ENCODE results near the gene MLIP. TPM values are rescaled to one million over a fixed set of nuclear protein-coding genes. Genes with fewer than 3 reads are reported as not detected.

The MLIP gene
- total RNA-seq, 1 donor from 2014 or later = 0.44 TPM

- H3K27me3 Mint-ChIP-seq (ENCODE audit: unreplicated experiment) = peaks cover 1% of the 10 kb centered on the region
- peaks cover 9% of the 10 kb centered on the region for H3K4me1 Mint-ChIP-seq (ENCODE audit: low read depth, unreplicated experiment)
- H3K36me3 Mint-ChIP-seq (ENCODE audit: unreplicated experiment) = no peaks in the 10 kb centered on the region
- no peak overlapping the region for H3K4me3 Mint-ChIP-seq (ENCODE audit: unreplicated experiment)
- no peaks in the 10 kb centered on the region for H3K9me3 Mint-ChIP-seq (ENCODE audit: unreplicated experiment)
- H3K27ac Mint-ChIP-seq (ENCODE audit: unreplicated experiment) = no peak overlapping the region
- TF ChIP-seq, protein P1, sequence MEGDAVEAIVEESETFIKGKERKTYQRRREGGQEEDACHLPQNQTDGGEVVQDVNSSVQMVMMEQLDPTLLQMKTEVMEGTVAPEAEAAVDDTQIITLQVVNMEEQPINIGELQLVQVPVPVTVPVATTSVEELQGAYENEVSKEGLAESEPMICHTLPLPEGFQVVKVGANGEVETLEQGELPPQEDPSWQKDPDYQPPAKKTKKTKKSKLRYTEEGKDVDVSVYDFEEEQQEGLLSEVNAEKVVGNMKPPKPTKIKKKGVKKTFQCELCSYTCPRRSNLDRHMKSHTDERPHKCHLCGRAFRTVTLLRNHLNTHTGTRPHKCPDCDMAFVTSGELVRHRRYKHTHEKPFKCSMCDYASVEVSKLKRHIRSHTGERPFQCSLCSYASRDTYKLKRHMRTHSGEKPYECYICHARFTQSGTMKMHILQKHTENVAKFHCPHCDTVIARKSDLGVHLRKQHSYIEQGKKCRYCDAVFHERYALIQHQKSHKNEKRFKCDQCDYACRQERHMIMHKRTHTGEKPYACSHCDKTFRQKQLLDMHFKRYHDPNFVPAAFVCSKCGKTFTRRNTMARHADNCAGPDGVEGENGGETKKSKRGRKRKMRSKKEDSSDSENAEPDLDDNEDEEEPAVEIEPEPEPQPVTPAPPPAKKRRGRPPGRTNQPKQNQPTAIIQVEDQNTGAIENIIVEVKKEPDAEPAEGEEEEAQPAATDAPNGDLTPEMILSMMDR (IDR thresholded peaks at IDR 0.05; ENCODE audit: partially characterized antibody, unreplicated experiment) = no peak
- no peak for DNase-seq
Observed at GRCh38 chr6:54109586-54109985, 1.7 kb upstream of the MLIP start.

GRCh38 chr6:54112151-54112650 is 958 bp downstream of the MLIP start:
- H3K27ac Mint-ChIP-seq (ENCODE audit: unreplicated experiment) = no peak overlapping the region
- no peaks in the 10 kb centered on the region for H3K27me3 Mint-ChIP-seq (ENCODE audit: unreplicated experiment)
- peaks cover 8% of the 10 kb centered on the region for H3K4me1 Mint-ChIP-seq (ENCODE audit: low read depth, unreplicated experiment)
- H3K4me3 Mint-ChIP-seq (ENCODE audit: unreplicated experiment) = no peak overlapping the region
- TF ChIP-seq, protein P1 (IDR thresholded peaks at IDR 0.05; ENCODE audit: partially characterized antibody, unreplicated experiment) = no peak
- H3K9me3 Mint-ChIP-seq (ENCODE audit: unreplicated experiment) = no peaks in the 10 kb centered on the region
- no peaks in the 10 kb centered on the region for H3K36me3 Mint-ChIP-seq (ENCODE audit: unreplicated experiment)
- DNase-seq = no peak

DNA sequence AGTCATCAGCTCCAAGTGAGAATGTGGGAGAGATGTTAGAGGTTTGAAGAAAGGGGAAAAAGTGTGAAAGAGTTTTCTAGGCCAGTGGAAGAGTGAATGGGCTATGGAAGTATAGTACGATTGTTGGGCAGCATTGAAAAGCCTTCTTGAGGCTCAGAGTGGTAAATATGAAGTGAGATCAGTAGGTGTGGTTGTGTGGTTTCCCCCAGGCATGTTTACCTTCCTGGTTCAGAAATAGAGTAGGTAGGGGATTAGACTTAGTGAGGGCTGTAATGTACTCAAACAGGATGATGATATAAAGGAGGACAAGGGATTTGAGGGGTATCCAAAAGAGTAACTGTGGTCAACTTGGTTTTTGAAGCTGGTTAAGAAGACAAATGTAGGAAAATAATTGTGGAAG is 3.7 kb downstream of the MLIP start:
- no peak overlapping the region for H3K27ac Mint-ChIP-seq (ENCODE audit: unreplicated experiment)
- no peak overlapping the region for H3K4me3 Mint-ChIP-seq (ENCODE audit: unreplicated experiment)
- no peaks in the 10 kb centered on the region for H3K36me3 Mint-ChIP-seq (ENCODE audit: unreplicated experiment)
- peaks cover 8% of the 10 kb centered on the region for H3K4me1 Mint-ChIP-seq (ENCODE audit: low read depth, unreplicated experiment)
- TF ChIP-seq, protein P1 (IDR thresholded peaks at IDR 0.05; ENCODE audit: partially characterized antibody, unreplicated experiment) = no peak
- no peak for DNase-seq
- H3K9me3 Mint-ChIP-seq (ENCODE audit: unreplicated experiment) = no peaks in the 10 kb centered on the region
- no peaks in the 10 kb centered on the region for H3K27me3 Mint-ChIP-seq (ENCODE audit: unreplicated experiment)

DNA sequence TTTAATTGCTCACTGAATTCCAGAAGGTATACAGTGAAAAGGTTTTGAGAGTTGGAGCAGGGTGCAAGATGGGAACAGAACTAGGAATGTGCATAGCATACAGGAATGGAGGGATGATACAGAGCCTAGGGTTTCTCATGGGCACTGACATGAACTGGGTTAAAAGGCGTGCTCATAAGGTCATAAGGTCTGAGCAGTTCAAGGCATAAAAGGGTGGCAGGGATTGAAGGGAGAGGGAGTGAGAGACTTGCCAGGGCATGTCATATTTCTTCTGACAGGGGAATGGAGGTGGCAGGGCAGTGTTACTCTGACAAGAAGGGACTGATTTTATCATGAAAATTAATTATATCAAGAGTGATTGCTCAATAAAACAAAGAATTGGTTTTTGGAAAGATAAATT is 4.7 kb downstream of the MLIP start:
- H3K4me1 Mint-ChIP-seq (ENCODE audit: low read depth, unreplicated experiment) = peaks cover 8% of the 10 kb centered on the region
- DNase-seq = no peak
- no peak overlapping the region for H3K4me3 Mint-ChIP-seq (ENCODE audit: unreplicated experiment)
- H3K9me3 Mint-ChIP-seq (ENCODE audit: unreplicated experiment) = no peaks in the 10 kb centered on the region
- H3K27me3 Mint-ChIP-seq (ENCODE audit: unreplicated experiment) = no peaks in the 10 kb centered on the region
- H3K27ac Mint-ChIP-seq (ENCODE audit: unreplicated experiment) = no peak overlapping the region
- TF ChIP-seq, protein P1 (IDR thresholded peaks at IDR 0.05; ENCODE audit: partially characterized antibody, unreplicated experiment) = no peak
- H3K36me3 Mint-ChIP-seq (ENCODE audit: unreplicated experiment) = no peaks in the 10 kb centered on the region

DNA sequence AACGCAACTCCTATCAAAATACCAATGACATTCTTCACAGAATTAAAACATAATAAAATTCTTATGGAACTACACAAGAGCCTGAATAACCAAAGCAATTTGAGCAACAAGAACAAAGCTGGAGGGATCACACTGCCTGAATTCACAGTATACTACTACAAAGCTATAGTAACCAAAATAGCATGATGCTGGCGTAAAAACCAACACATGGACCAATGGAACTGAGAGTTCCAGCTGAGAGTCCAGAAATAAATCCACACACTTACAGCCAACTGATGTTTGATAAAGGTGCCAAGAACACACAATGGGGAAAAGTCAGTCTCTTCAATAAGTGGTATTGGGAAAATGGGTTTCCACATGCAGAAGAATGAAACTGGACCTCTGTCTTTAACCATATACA is 6.9 kb downstream of the MLIP start:
- Mint-ChIP-seq H3K27me3 (ENCODE audit: unreplicated experiment) (no peaks in the 10 kb centered on the region), H3K36me3 (ENCODE audit: unreplicated experiment) (no peaks in the 10 kb centered on the region), H3K9me3 (ENCODE audit: unreplicated experiment) (no peaks in the 10 kb centered on the region), H3K4me1 (ENCODE audit: low read depth, unreplicated experiment) (no peaks in the 10 kb centered on the region), H3K4me3 (ENCODE audit: unreplicated experiment) (no peak overlapping the region), H3K27ac (ENCODE audit: unreplicated experiment) (no peak overlapping the region)
- DNase-seq = no peak
- TF ChIP-seq, protein P1 (IDR thresholded peaks at IDR 0.05; ENCODE audit: partially characterized antibody, unreplicated experiment) = no peak
